Stomach (tissue), 9 donors: ENCODE results near the gene SPTBN2. TPM values are rescaled to one million over a fixed set of nuclear protein-coding genes. Genes with fewer than 3 reads are reported as not detected.

Experiments used
- DNase-seq, 2 donors: peaks; one replicate each; pipeline versions ENCODE4 v3.0.0 to v3.0.0-alpha.2; 2013 to 2019
- H3K27ac ChIP-seq, 5 donors: fragments of 200-600 bp in 4 of 5; sonication (generic) in 4 of 5; one replicate each; pipeline ENCODE4 v1.5.1; 2013 to 2019; ENCODE audit warnings: mild to moderate bottlenecking in 1 of 5, moderate library complexity in 1 of 5
- H3K27me3 ChIP-seq, 3 donors: fragments of 200-600 bp; sonication (generic); one replicate each; pipeline ENCODE4 v1.5.1; 2017 to 2019; ENCODE audit warnings: mixed run types in 1 of 3
- H3K36me3 ChIP-seq, 4 donors: fragments of 200-600 bp; sonication (generic); 1 replicate in 3 of 4; 2 replicates in 1 of 4; pipeline ENCODE4 v1.5.1; 2016 to 2019
- H3K4me1 ChIP-seq, 4 donors: fragments of 200-600 bp; sonication (generic); one replicate each; pipeline ENCODE4 v1.5.1; 2016 to 2019
- H3K4me3 ChIP-seq, 4 donors: fragments of 200-600 bp; sonication (generic) in 3 of 4; one replicate each; pipeline ENCODE4 v1.5.1; 2016 to 2019; ENCODE audit warnings: mild to moderate bottlenecking in 1 of 4
- H3K9me3 ChIP-seq, 4 donors: fragments of 200-600 bp; sonication (generic); one replicate each; pipeline ENCODE4 v1.5.1; 2016 to 2019
- CTCF ChIP-seq, 7 experiments: fragments of 450-650 bp in 4 of 7; fragments of 200-600 bp in 3 of 7; sonication (generic) in 3 of 7; IDR thresholded peaks; one replicate each; pipeline ENCODE4 v1.5.1; 2016 to 2019; ENCODE audit warnings: antibody characterized with exemption in 7 of 7, control low read depth in 2 of 7, mild to moderate bottlenecking in 1 of 7
- EP300 ChIP-seq: sonication (generic); formaldehyde crosslinking; IDR thresholded peaks from one replicate; pipeline ENCODE4 v1.6.1; 2017; ENCODE audit warnings: antibody characterized with exemption
- POLR2A ChIP-seq, 4 donors: fragments of 450-650 bp; IDR thresholded peaks; one replicate each; pipeline ENCODE4 v1.6.1; 2016; ENCODE audit warnings: antibody characterized with exemption in 4 of 4, control low read depth in 2 of 4, mild to moderate bottlenecking in 1 of 4, moderate library complexity in 1 of 4
- POLR2AphosphoS5 ChIP-seq, 3 donors: sonication (generic); formaldehyde crosslinking; IDR thresholded peaks; one replicate each; pipeline ENCODE4 v1.6.1; 2016; ENCODE audit warnings: antibody characterized with exemption in 3 of 3
- WGBS, 5 donors: extraction: QIAGEN DNeasy Blood & Tissue Kit in 3 of 5; methylation state at CpG; one replicate each; pipeline versions ENCODE4 v1.1.5 to v1.1.7; 2013 to 2018; 5-methylcytosine and 5-hydroxymethylcytosine counted together
- intact Hi-C: fragments of 100-400 bp; cut with DNase I; formaldehyde crosslinking; loops from one replicate; pipeline ENCODE4 v1.15.1; 2023; ENCODE audit warnings: low total_unique reads
- polyA plus RNA-seq, 3 donors: library from polyadenylated mRNA; stranded (reverse); fragments of 200-250 nt; gene quantifications; one replicate each; pipeline ENCODE4 v1.2.3, GENCODE V29; 2013
- total RNA-seq, 5 donors: library from RNA; depleted of rRNA; stranded (reverse); fragments of >200 nt; gene quantifications; one replicate each; pipeline versions ENCODE4 v1.1.0 to v1.2.3, GENCODE V29; 2014 to 2016
- donor health status: healthy with polysubstance abuse.
- donor health status: Bipolar disorder and iron deficiency.
- donor health status: healthy.

SPTBN2 gene
- total and polyA plus RNA-seq, 8 donors: 2.4 to 134 (median 10.4) TPM

GRCh38 chr11:66700337-66700736 lies 28.7 kb downstream of the SPTBN2 start:
- Histone ChIP-seq H3K9me3 (peaks cover 0 to 9% (median 0%) of the 10 kb centered on the region in 4 donors), H3K27ac (no peak overlapping the region), H3K27me3 (no peaks in the 10 kb centered on the region), H3K36me3 (peaks cover 0 to 25% (median 12%) of the 10 kb centered on the region in 4 donors), H3K4me1 (no peaks in the 10 kb centered on the region), H3K4me3 (no peak overlapping the region)
- 89 to 97% (median 94%) methylated on average over 12 to 15 of the region's 15 CpGs for WGBS, 5 donors
- no peak for TF ChIP-seq POLR2AphosphoS5 (IDR thresholded peaks at IDR 0.05)
- no peak for TF ChIP-seq POLR2A (IDR thresholded peaks at IDR 0.05)
- no peak for TF ChIP-seq CTCF (IDR thresholded peaks at IDR 0.05)
- TF ChIP-seq EP300: no peak
- DNase-seq: no peak
- intact Hi-C loops: no loop called here

- intact Hi-C loops: no loop called here
- H3K27ac ChIP-seq: no peak overlapping the region
- peaks cover 0 to 7% (median 2%) of the 10 kb centered on the region in 4 donors for H3K4me1 ChIP-seq
- 91 to 96% (median 92%) methylated on average over 9 of the region's 9 CpGs for WGBS, 5 donors
- TF ChIP-seq POLR2AphosphoS5 (IDR thresholded peaks at IDR 0.05): no peak
- TF ChIP-seq POLR2A (IDR thresholded peaks at IDR 0.05): no peak
- TF ChIP-seq CTCF (IDR thresholded peaks at IDR 0.05): no peak
- TF ChIP-seq EP300: no peak
- H3K4me3 ChIP-seq: no peak overlapping the region
- peaks cover 0 to 9% (median 0%) of the 10 kb centered on the region in 4 donors for H3K9me3 ChIP-seq
- no peak for DNase-seq
- H3K27me3 ChIP-seq: no peaks in the 10 kb centered on the region
- H3K36me3 ChIP-seq: peaks cover 0 to 25% (median 9%) of the 10 kb centered on the region in 4 donors
Observed at GRCh38 chr11:66698491-66698890, 30.5 kb downstream of the SPTBN2 start.

- Histone ChIP-seq H3K9me3 (peaks cover 0 to 9% (median 0%) of the 10 kb centered on the region in 4 donors), H3K27me3 (no peaks in the 10 kb centered on the region), H3K36me3 (peaks cover 0 to 25% (median 9%) of the 10 kb centered on the region in 4 donors), H3K4me3 (no peak overlapping the region), H3K27ac (no peak overlapping the region), H3K4me1 (peaks cover 0 to 7% (median 2%) of the 10 kb centered on the region in 4 donors)
- no peak for DNase-seq
- no peak for TF ChIP-seq POLR2A (IDR thresholded peaks at IDR 0.05)
- TF ChIP-seq POLR2AphosphoS5 (IDR thresholded peaks at IDR 0.05): no peak
- no peak for TF ChIP-seq CTCF (IDR thresholded peaks at IDR 0.05)
- no peak for TF ChIP-seq EP300
- intact Hi-C loops: no loop called here
- WGBS, 5 donors: 90 to 93% (median 91%) methylated on average over 6 of the region's 6 CpGs
Observed at GRCh38 chr11:66697988-66698387, 31.0 kb downstream of the SPTBN2 start.

- Histone ChIP-seq H3K4me3 (no peak overlapping the region), H3K36me3 (peaks cover 0 to 25% (median 8%) of the 10 kb centered on the region in 4 donors), H3K27me3 (no peaks in the 10 kb centered on the region), H3K9me3 (peaks cover 0 to 9% (median 0%) of the 10 kb centered on the region in 4 donors), H3K4me1 (peaks cover 0 to 7% (median 2%) of the 10 kb centered on the region in 4 donors), H3K27ac (no peak overlapping the region)
- intact Hi-C loops: no loop called here
- no peak for TF ChIP-seq CTCF (IDR thresholded peaks at IDR 0.05)
- no peak for TF ChIP-seq POLR2A (IDR thresholded peaks at IDR 0.05)
- no peak for TF ChIP-seq POLR2AphosphoS5 (IDR thresholded peaks at IDR 0.05)
- TF ChIP-seq EP300: no peak
- no peak for DNase-seq
- WGBS, 5 donors: 86 to 91% (median 88%) methylated on average over 6 to 9 of the region's 9 CpGs
Observed at GRCh38 chr11:66696146-66696545, 32.9 kb downstream of the SPTBN2 start.
